ENCODE measurements around the gene NCKAP5L.
A peak's percentile ranks its signal among the peaks of the same experiment; 100 is the strongest.
"Not testable (repeated sequence)": the region's sequence is repeated elsewhere in the genome, so short reads cannot be mapped to it uniquely, and the experiment has no call there.

The NCKAP5L gene

GRCh38 chr12:49776858-49777257, 51.4 kb downstream of the NCKAP5L start:
- DNase-seq, result no peak

- DNase-seq, result no peak
These were observed 51.8 kb downstream of the NCKAP5L start for GRCh38 chr12:49776413-49776812.

GRCh38 chr12:49773102-49773501, 55.1 kb downstream of the NCKAP5L start:
- DNase-seq, result not testable (repeated sequence)

- no peak for DNase-seq
These were observed 60.9 kb downstream of the NCKAP5L start for GRCh38 chr12:49767333-49767732.

GRCh38 chr12:49766115-49766455, 62.1 kb downstream of the NCKAP5L start:
- no peak for DNase-seq

GRCh38 chr12:49764126-49764525, 64.1 kb downstream of the NCKAP5L start:
- DNase-seq, result no peak

- peak; percentile 52 for DNase-seq
These were observed 65.1 kb downstream of the NCKAP5L start for GRCh38 chr12:49763006-49763591.

GRCh38 chr12:49762468-49762847, 65.8 kb downstream of the NCKAP5L start:
- DNase-seq, result no peak

GRCh38 chr12:49761677-49762467, 66.3 kb downstream of the NCKAP5L start:
- no peak for DNase-seq

GRCh38 chr12:49750996-49751393, 77.2 kb downstream of the NCKAP5L start:
- no peak for DNase-seq

- no peak for DNase-seq
These were observed 77.9 kb downstream of the NCKAP5L start for GRCh38 chr12:49750027-49750995.

- no peak for DNase-seq
These were observed 79.4 kb downstream of the NCKAP5L start for GRCh38 chr12:49748800-49749199.

GRCh38 chr12:49748306-49748705, 79.9 kb downstream of the NCKAP5L start:
- no peak for DNase-seq

- no peak for DNase-seq
These were observed 83.8 kb downstream of the NCKAP5L start for GRCh38 chr12:49744363-49744885.

GRCh38 chr12:49741882-49742620, 86.2 kb downstream of the NCKAP5L start:
- DNase-seq, result no peak
